H1 (cell line): ENCODE data around the gene TMEM232. TPM values are rescaled to one million over a fixed set of nuclear protein-coding genes. Genes with fewer than 3 reads are reported as not detected.

ENCODE experiments used
- CTCF ChIA-PET: fragments of 300-600 bp; sonication (Branson Sonifier 250); formaldehyde crosslinking; loops from one replicate; lab custom pipeline; 2021; ENCODE audit not compliant: partially characterized antibody; lab: Charles Lee
- POLR2A ChIA-PET: fragments of 300-600 bp; sonication (Branson Sonifier 250); formaldehyde crosslinking; loops from one replicate; lab custom pipeline; 2021; ENCODE audit warnings: inconsistent platforms; ENCODE audit not compliant: partially characterized antibody; lab: Charles Lee
- DNase-seq, 2 experiments: peaks; one replicate each; pipeline versions ENCODE4 v3.0.0 to v3.0.0-alpha.2; 2010 to 2022; ENCODE audit warnings: low spot score in 2 of 2, low read depth in 1 of 2, mixed read lengths in 1 of 2
- FAIRE-seq: peaks from 2 replicates; lab custom pipeline; 2011; peaks lifted over from hg19 to GRCh38; lab: Jason Lieb, UNC
- H2AFZ ChIP-seq: 2 replicates; pipeline ENCODE4 v1.8.1; 2012; ENCODE audit warnings: low read length, inconsistent platforms
- H2AK5ac ChIP-seq: 2 replicates; pipeline ENCODE4 v1.6.1; 2013; ENCODE audit warnings: low read depth, low read length
- H2BK120ac ChIP-seq: replicated peaks from 2 replicates; pipeline ENCODE3; 2013; ENCODE audit warnings: low read depth, low read length, inconsistent platforms
- H2BK12ac ChIP-seq: 2 replicates; pipeline ENCODE4 v1.6.1; 2013; ENCODE audit warnings: low read depth, low read length
- H2BK15ac ChIP-seq: 2 replicates; pipeline ENCODE4 v1.6.1; 2013; ENCODE audit warnings: low read length
- H2BK20ac ChIP-seq: 2 replicates; pipeline ENCODE4 v1.6.1; 2013; ENCODE audit warnings: low read length
- H2BK5ac ChIP-seq: 2 replicates; pipeline ENCODE4 v1.6.1; 2013; ENCODE audit warnings: low read depth, low read length
- H3K14ac ChIP-seq: 2 replicates; pipeline ENCODE4 v1.6.1; 2013; ENCODE audit warnings: inconsistent platforms; ENCODE audit not compliant: insufficient read length
- H3K18ac ChIP-seq: 2 replicates; pipeline ENCODE4 v1.6.1; 2013; ENCODE audit warnings: low read length; ENCODE audit errors: extremely low read depth
- H3K23ac ChIP-seq: 2 replicates; pipeline ENCODE4 v1.6.1; 2013; ENCODE audit warnings: inconsistent platforms; ENCODE audit not compliant: insufficient read length
- H3K23me2 ChIP-seq: 2 replicates; pipeline ENCODE4 v1.6.1; 2013; ENCODE audit warnings: low read depth, low read length
- H3K27ac ChIP-seq: 2 replicates; pipeline ENCODE4 v1.6.1; 2011; ENCODE audit warnings: low read depth, low read length, inconsistent platforms
- H3K27me3 ChIP-seq, 4 experiments: replicated peaks in 1 of 4; 1 replicate in 1 of 4; 2 replicates in 3 of 4; pipeline versions ENCODE4 v1.6.1 to v1.8.1; 2011 to 2013; ENCODE audit warnings: low read length in 3 of 4, mild to moderate bottlenecking in 3 of 4, inconsistent platforms in 2 of 4, mixed read lengths in 2 of 4, moderate library complexity in 1 of 4; ENCODE audit not compliant: control insufficient read depth in 3 of 4, insufficient read depth in 3 of 4; ENCODE audit errors: extremely low read depth in 1 of 4
- H3K36me3 ChIP-seq, 4 experiments: 2 replicates each; pipeline versions ENCODE4 v1.6.1 to v1.8.1; 2011 to 2013; ENCODE audit warnings: mild to moderate bottlenecking in 4 of 4, low read length in 3 of 4, moderate library complexity in 2 of 4, control low read depth in 1 of 4, inconsistent platforms in 1 of 4; ENCODE audit not compliant: insufficient read depth in 4 of 4, control insufficient read depth in 2 of 4
- H3K4ac ChIP-seq: replicated peaks from 2 replicates; pipeline ENCODE3; 2013; ENCODE audit warnings: low read length, low read depth, mixed read lengths, inconsistent platforms; ENCODE audit not compliant: insufficient read length
- H3K4me1 ChIP-seq, 4 experiments: replicated peaks in 1 of 4; 1 replicate in 1 of 4; 2 replicates in 3 of 4; pipeline versions ENCODE4 v1.6.1 to v1.8.1; 2011 to 2013; ENCODE audit warnings: low read length in 3 of 4, inconsistent platforms in 2 of 4, mixed read lengths in 1 of 4; ENCODE audit not compliant: insufficient read depth in 4 of 4, control insufficient read depth in 3 of 4
- H3K4me2 ChIP-seq, 2 experiments: 2 replicates each; pipeline versions ENCODE4 v1.6.1 to v1.8.1; 2011 to 2013; ENCODE audit warnings: low read depth in 2 of 2, low read length in 2 of 2, control low read depth in 1 of 2, inconsistent platforms in 1 of 2, mild to moderate bottlenecking in 1 of 2; ENCODE audit not compliant: insufficient read depth in 1 of 2
- H3K4me3 ChIP-seq, 4 experiments: fragments of 200-600, 300-600 bp in 1 of 4; sonication (generic), shearing (Covaris generic), sonication (Bioruptor Twin) in 1 of 4; 2 replicates each; pipeline versions ENCODE4 v1.5.1 to v1.8.1; 2011 to 2016; ENCODE audit warnings: low read length in 4 of 4, low read depth in 3 of 4, control low read depth in 2 of 4, inconsistent platforms in 2 of 4, mild to moderate bottlenecking in 2 of 4, mixed read lengths in 1 of 4, moderate library complexity in 1 of 4; ENCODE audit not compliant: insufficient read depth in 2 of 4; ENCODE audit errors: extremely low read depth in 1 of 4
- H3K56ac ChIP-seq: replicated peaks from 2 replicates; pipeline ENCODE3; 2013; ENCODE audit warnings: low read depth, mild to moderate bottlenecking, mixed read lengths, low read length, inconsistent platforms; ENCODE audit not compliant: insufficient read length
- H3K79me1 ChIP-seq: 2 replicates; pipeline ENCODE4 v1.6.1; 2013; ENCODE audit warnings: low read depth, low read length, control low read depth
- H3K79me2 ChIP-seq, 2 experiments: 2 replicates each; pipeline versions ENCODE4 v1.6.1 to v1.8.1; 2012 to 2013; ENCODE audit warnings: low read length in 2 of 2, mild to moderate bottlenecking in 2 of 2, inconsistent platforms in 1 of 2; ENCODE audit not compliant: insufficient read depth in 2 of 2, control insufficient read depth in 1 of 2
- H3K9ac ChIP-seq, 4 experiments: replicated peaks in 1 of 4; 1 replicate in 1 of 4; 2 replicates in 3 of 4; pipeline versions ENCODE4 v1.6.1 to v1.8.1; 2011 to 2013; ENCODE audit warnings: low read depth in 3 of 4, low read length in 3 of 4, control low read depth in 2 of 4, mild to moderate bottlenecking in 2 of 4, moderate library complexity in 2 of 4, inconsistent platforms in 1 of 4; ENCODE audit errors: extremely low read depth in 1 of 4
- H3K9me3 ChIP-seq, 2 experiments: 2 replicates each; pipeline versions ENCODE4 v1.6.1 to v1.8.1; 2012 to 2013; ENCODE audit warnings: mild to moderate bottlenecking in 2 of 2, moderate library complexity in 2 of 2, control low read depth in 1 of 2, inconsistent platforms in 1 of 2, low read depth in 1 of 2, low read length in 1 of 2, mixed read lengths in 1 of 2; ENCODE audit not compliant: insufficient read depth in 2 of 2
- H4K20me1 ChIP-seq, 2 experiments: replicated peaks in 1 of 2; 2 replicates each; pipeline versions ENCODE3 to v1.8.1; 2011 to 2013; ENCODE audit warnings: inconsistent platforms in 2 of 2, low read length in 2 of 2, mild to moderate bottlenecking in 1 of 2; ENCODE audit not compliant: insufficient read depth in 2 of 2, control insufficient read depth in 1 of 2
- H4K5ac ChIP-seq: 2 replicates; pipeline ENCODE4 v1.6.1; 2013; ENCODE audit warnings: low read length, low read depth, mixed read lengths, inconsistent platforms; ENCODE audit not compliant: insufficient read length
- H4K8ac ChIP-seq: 2 replicates; pipeline ENCODE4 v1.8.0; 2013; ENCODE audit warnings: mild to moderate bottlenecking, moderate library complexity, low read length, inconsistent platforms; ENCODE audit not compliant: insufficient read depth; ENCODE audit errors: extremely low read depth
- H4K91ac ChIP-seq: replicated peaks from 2 replicates; pipeline ENCODE3; 2013; ENCODE audit warnings: low read length, mixed read lengths, inconsistent platforms; ENCODE audit not compliant: insufficient read length
- WGBS, 2 experiments: shearing (Covaris generic) in 1 of 2; methylation state at CpG; one replicate each; pipeline versions ENCODE4 v1.1.6 to v1.1.7; 2013 to 2015; ENCODE audit warnings: low lambda C conversion rate in 2 of 2, mixed read lengths in 2 of 2, inconsistent platforms in 1 of 2, low coverage in 1 of 2, missing lambda C conversion rate in 1 of 2; ENCODE audit not compliant: insufficient replicate concordance in 2 of 2, insufficient coverage in 1 of 2, insufficient read length in 1 of 2; ENCODE audit errors: extremely low coverage in 1 of 2, missing lambda C conversion rate in 1 of 2; 5-methylcytosine and 5-hydroxymethylcytosine counted together
- polyA plus RNA-seq, 7 experiments: library from polyadenylated mRNA; depleted of rRNA in 3 of 7; stranded (reverse) in 5 of 7; unstranded in 2 of 7; fragments of >200 nt in 5 of 7; fragments of 200-250 nt in 2 of 7; gene quantifications; 1 replicate in 5 of 7; 2 replicates in 1 of 7; 4 replicates in 1 of 7; pipeline versions ENCODE4 v1.2.1 to v1.2.3, GENCODE V29; 2011 to 2013; ENCODE audit warnings: missing spikeins in 2 of 7, mixed read lengths in 2 of 7
- total RNA-seq: library from RNA; stranded (reverse); fragmentation: NEBNext Ultra II Directional; extraction: Animal tissue kit (Norgen Biotek cat#: 25700); gene quantifications from 2 replicates; pipeline ENCODE4 v1.2.1, GENCODE V29; 2021
- TF ChIP-seq, protein P1 (sequence below): fragments of 300-600 bp; sonication (generic); IDR thresholded peaks from 2 replicates; pipeline ENCODE4 v1.7.1; 2012; ENCODE audit warnings: low read length, moderate library complexity, mild to moderate bottlenecking, inconsistent platforms; ENCODE audit not compliant: insufficient replicate concordance

Gene TMEM232
- total and polyA plus RNA-seq, 2 of the 8 experiments (the other 6 are each of a cell fraction or from before 2014, with no cell fraction given), result 0.38 to 1.3 TPM

GRCh38 chr5:110718311-110718710 lies 8.2 kb downstream of the TMEM232 start:
- Histone ChIP-seq H2BK15ac (no peak overlapping the region), H3K9me3 (no peaks in the 10 kb centered on the region), H4K20me1 (no peaks in the 10 kb centered on the region), H3K4ac (no peak overlapping the region), H3K27me3 (no peaks in the 10 kb centered on the region), H2BK12ac (no peak overlapping the region), H2BK120ac (no peak overlapping the region), H3K4me1 (no peaks in the 10 kb centered on the region), H3K18ac (no peak overlapping the region), H3K79me1 (no peaks in the 10 kb centered on the region), H2AK5ac (no peak overlapping the region), H3K79me2 (no peaks in the 10 kb centered on the region), H4K91ac (no peak overlapping the region), H4K5ac (no peak overlapping the region), H3K23me2 (no peaks in the 10 kb centered on the region), H2BK5ac (no peak overlapping the region), H3K4me3 (no peak overlapping the region), H3K9ac (no peak overlapping the region), H3K36me3 (no peaks in the 10 kb centered on the region), H3K14ac (no peak overlapping the region), H2AFZ (no peak overlapping the region), H4K8ac (no peak overlapping the region), H2BK20ac (no peak overlapping the region), H3K56ac (no peak overlapping the region), H3K27ac (no peak overlapping the region), H3K23ac (no peak overlapping the region), H3K4me2 (no peak overlapping the region)
- WGBS, 2 experiments, result 91% methylated on average over 2 of the region's 2 CpGs; no CpG with 5 or more reads in 1 of the 2 experiments
- DNase-seq (no peak), FAIRE-seq (no peak)
- POLR2A ChIA-PET, result no interaction called here
- CTCF ChIA-PET, result no interaction called here
- TF ChIP-seq, protein P1, sequence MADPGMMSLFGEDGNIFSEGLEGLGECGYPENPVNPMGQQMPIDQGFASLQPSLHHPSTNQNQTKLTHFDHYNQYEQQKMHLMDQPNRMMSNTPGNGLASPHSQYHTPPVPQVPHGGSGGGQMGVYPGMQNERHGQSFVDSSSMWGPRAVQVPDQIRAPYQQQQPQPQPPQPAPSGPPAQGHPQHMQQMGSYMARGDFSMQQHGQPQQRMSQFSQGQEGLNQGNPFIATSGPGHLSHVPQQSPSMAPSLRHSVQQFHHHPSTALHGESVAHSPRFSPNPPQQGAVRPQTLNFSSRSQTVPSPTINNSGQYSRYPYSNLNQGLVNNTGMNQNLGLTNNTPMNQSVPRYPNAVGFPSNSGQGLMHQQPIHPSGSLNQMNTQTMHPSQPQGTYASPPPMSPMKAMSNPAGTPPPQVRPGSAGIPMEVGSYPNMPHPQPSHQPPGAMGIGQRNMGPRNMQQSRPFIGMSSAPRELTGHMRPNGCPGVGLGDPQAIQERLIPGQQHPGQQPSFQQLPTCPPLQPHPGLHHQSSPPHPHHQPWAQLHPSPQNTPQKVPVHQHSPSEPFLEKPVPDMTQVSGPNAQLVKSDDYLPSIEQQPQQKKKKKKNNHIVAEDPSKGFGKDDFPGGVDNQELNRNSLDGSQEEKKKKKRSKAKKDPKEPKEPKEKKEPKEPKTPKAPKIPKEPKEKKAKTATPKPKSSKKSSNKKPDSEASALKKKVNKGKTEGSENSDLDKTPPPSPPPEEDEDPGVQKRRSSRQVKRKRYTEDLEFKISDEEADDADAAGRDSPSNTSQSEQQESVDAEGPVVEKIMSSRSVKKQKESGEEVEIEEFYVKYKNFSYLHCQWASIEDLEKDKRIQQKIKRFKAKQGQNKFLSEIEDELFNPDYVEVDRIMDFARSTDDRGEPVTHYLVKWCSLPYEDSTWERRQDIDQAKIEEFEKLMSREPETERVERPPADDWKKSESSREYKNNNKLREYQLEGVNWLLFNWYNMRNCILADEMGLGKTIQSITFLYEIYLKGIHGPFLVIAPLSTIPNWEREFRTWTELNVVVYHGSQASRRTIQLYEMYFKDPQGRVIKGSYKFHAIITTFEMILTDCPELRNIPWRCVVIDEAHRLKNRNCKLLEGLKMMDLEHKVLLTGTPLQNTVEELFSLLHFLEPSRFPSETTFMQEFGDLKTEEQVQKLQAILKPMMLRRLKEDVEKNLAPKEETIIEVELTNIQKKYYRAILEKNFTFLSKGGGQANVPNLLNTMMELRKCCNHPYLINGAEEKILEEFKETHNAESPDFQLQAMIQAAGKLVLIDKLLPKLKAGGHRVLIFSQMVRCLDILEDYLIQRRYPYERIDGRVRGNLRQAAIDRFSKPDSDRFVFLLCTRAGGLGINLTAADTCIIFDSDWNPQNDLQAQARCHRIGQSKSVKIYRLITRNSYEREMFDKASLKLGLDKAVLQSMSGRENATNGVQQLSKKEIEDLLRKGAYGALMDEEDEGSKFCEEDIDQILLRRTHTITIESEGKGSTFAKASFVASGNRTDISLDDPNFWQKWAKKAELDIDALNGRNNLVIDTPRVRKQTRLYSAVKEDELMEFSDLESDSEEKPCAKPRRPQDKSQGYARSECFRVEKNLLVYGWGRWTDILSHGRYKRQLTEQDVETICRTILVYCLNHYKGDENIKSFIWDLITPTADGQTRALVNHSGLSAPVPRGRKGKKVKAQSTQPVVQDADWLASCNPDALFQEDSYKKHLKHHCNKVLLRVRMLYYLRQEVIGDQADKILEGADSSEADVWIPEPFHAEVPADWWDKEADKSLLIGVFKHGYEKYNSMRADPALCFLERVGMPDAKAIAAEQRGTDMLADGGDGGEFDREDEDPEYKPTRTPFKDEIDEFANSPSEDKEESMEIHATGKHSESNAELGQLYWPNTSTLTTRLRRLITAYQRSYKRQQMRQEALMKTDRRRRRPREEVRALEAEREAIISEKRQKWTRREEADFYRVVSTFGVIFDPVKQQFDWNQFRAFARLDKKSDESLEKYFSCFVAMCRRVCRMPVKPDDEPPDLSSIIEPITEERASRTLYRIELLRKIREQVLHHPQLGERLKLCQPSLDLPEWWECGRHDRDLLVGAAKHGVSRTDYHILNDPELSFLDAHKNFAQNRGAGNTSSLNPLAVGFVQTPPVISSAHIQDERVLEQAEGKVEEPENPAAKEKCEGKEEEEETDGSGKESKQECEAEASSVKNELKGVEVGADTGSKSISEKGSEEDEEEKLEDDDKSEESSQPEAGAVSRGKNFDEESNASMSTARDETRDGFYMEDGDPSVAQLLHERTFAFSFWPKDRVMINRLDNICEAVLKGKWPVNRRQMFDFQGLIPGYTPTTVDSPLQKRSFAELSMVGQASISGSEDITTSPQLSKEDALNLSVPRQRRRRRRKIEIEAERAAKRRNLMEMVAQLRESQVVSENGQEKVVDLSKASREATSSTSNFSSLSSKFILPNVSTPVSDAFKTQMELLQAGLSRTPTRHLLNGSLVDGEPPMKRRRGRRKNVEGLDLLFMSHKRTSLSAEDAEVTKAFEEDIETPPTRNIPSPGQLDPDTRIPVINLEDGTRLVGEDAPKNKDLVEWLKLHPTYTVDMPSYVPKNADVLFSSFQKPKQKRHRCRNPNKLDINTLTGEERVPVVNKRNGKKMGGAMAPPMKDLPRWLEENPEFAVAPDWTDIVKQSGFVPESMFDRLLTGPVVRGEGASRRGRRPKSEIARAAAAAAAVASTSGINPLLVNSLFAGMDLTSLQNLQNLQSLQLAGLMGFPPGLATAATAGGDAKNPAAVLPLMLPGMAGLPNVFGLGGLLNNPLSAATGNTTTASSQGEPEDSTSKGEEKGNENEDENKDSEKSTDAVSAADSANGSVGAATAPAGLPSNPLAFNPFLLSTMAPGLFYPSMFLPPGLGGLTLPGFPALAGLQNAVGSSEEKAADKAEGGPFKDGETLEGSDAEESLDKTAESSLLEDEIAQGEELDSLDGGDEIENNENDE, result no peak
